Amniotic stem cell (primary cell): ENCODE results near the gene TP53TG5.

Source experiments
- DNase-seq: peaks from one replicate; lab custom pipeline; 2025; lab: John Stamatoyannopoulos, UW

The TP53TG5 gene

DNA sequence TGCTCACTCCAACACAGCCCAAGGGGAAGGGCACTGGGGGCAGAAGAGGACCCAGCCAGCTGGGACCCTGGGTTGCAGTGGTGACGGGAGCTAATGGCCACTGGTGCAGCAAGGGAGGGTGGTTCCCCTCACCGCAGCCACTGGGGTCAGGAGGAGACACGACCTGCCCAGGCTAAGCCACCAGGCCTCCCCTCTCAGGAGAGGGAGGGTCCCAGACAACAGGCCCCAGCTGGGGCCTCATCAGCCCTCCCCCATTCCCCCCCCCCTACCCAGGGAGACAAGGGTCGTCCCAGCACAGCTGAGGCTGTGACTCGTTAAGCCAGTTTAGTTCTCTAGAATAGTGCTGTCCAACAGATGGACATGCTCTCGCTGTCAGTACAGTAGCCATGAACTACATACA lies 52.8 kb downstream of the TP53TG5 start:
- no peak for DNase-seq

DNA sequence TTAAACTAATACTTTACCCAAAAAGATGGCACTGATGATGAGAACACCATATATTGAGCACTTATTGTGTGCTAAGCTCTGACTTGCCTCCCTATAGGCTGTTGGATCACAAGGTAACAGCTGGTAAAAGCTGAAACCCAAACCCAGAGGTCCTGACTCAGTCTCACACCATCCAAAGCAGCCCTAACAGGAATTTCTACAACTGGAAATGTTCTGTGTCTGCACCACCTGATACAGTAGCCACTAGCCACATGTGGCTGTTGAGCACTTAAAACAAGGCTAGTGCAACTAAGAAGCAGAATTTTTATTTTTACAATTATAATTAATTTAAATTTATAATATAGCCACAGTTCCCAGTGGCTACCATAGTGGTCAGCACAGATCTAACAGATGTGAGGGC lies 54.4 kb downstream of the TP53TG5 start:
- DNase-seq: no peak

DNA sequence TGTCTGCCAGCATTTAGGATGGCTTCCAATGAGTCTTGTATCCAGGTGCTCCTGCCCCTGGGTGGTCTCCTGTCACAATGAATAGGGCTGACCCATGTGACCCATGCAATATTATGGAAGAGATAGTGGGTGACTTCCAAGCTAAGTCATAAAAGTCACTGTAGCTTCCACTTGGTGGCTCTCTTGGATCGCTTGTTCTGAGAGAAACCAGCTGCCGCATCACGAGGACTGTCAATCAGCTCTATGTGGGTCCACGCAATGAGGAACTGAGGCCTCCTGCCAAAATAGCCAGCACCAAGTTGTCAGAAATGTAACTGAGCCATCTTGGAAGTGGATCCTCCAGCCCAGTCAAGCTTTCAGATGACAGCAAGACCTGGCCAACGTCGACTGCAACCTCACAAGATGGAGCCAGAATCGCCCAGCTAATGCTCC lies 55.2 kb downstream of the TP53TG5 start:
- DNase-seq: no peak
